K562 (cell line): Measurements from ENCODE around the gene MRPL40. TPM values are rescaled to one million over a fixed set of nuclear protein-coding genes. Genes with fewer than 3 reads are reported as not detected.

Experiments used
- CTCF ChIP-seq, 3 experiments: IDR thresholded peaks in 2 of 3; conservative IDR thresholded peaks in 1 of 3; 2 replicates each; pipeline ENCODE4 v1.5.1; 2011 to 2012; ENCODE audit warnings: low read length in 3 of 3, mild to moderate bottlenecking in 3 of 3, control low read depth in 2 of 3, improper control_type of control experiment in 1 of 3, inconsistent platforms in 1 of 3, low read depth in 1 of 3, mixed read lengths in 1 of 3, moderate library complexity in 1 of 3; ENCODE audit not compliant: insufficient read depth in 2 of 3
- ETV5 ChIP-seq: sonication (generic); formaldehyde crosslinking; IDR thresholded peaks from 2 replicates; pipeline ENCODE4 v1.4.0; 2020; ENCODE audit warnings: low read depth, mild to moderate bottlenecking, missing genetic modification reagents
- HOMEZ ChIP-seq: fragments of 250-450 bp; sonication (Bioruptor Pico); IDR thresholded peaks from 2 replicates; pipeline ENCODE4 v1.4.0; 2020; ENCODE audit warnings: mild to moderate bottlenecking, moderate library complexity
- PYGO2 ChIP-seq: fragments of 450-650 bp; IDR thresholded peaks from 2 replicates; pipeline ENCODE4 v1.6.1; 2016; ENCODE audit warnings: mild to moderate bottlenecking, missing genetic modification characterization, moderate library complexity, missing compliant biosample characterization
- SAFB2 ChIP-seq: fragments of 200-400 bp; formaldehyde crosslinking; IDR thresholded peaks from 2 replicates; pipeline ENCODE4 v1.6.1; 2018; ENCODE audit warnings: borderline replicate concordance, low read length, low read depth, moderate library complexity; ENCODE audit not compliant: severe bottlenecking
- THAP7 ChIP-seq: fragments of 250-450 bp; sonication (Bioruptor Pico); IDR thresholded peaks from 2 replicates; pipeline ENCODE4 v1.5.0; 2021
- TSHZ1 ChIP-seq: fragments of 250-450 bp; sonication (Bioruptor Pico); IDR thresholded peaks from 2 replicates; pipeline ENCODE4 v1.4.0; 2020; ENCODE audit warnings: mild to moderate bottlenecking, moderate library complexity
- ZBTB40 ChIP-seq, 2 experiments: fragments of 450-650 bp in 1 of 2; sonication (generic) in 1 of 2; formaldehyde crosslinking in 1 of 2; IDR thresholded peaks; 2 replicates each; pipeline versions ENCODE4 v1.7.1 to v1.9.0; 2016 to 2022; ENCODE audit warnings: inconsistent platforms in 1 of 2, mild to moderate bottlenecking in 1 of 2, missing genetic modification reagents in 1 of 2
- ZNF212 ChIP-seq: fragments of 450-650 bp; formaldehyde crosslinking; IDR thresholded peaks from 2 replicates; pipeline ENCODE4 v1.4.0; 2020; ENCODE audit warnings: mild to moderate bottlenecking
- polyA plus RNA-seq, 8 experiments: library from polyadenylated mRNA; depleted of rRNA in 4 of 8; stranded (reverse) in 5 of 8; unstranded in 3 of 8; fragments of >200 nt; fragmentation: Nextera tagmentation in 2 of 8; fragmentation: Illumina TruSeq in 1 of 8; extraction: Ambion mirVana in 2 of 8; extraction: Trizol in 1 of 8; gene quantifications; 2 replicates each; pipeline versions ENCODE4 v1.2.1 to v1.2.3, GENCODE V29; 2011 to 2014; ENCODE audit warnings: inconsistent platforms in 1 of 8, missing spikeins in 1 of 8
- total RNA-seq, 7 experiments: library from RNA; depleted of rRNA in 6 of 7; stranded (reverse); fragments of >200 nt in 6 of 7; fragmentation: Illumina TruSeq in 2 of 7; extraction: Trizol in 2 of 7; gene quantifications; 2 replicates each; pipeline versions ENCODE4 v1.2.1 to v1.2.3, GENCODE V29; 2011 to 2021; ENCODE audit warnings: low replicate concordance in 1 of 7

MRPL40 gene
- total and polyA plus RNA-seq, 9 of the 15 experiments (the other 6 are each of a cell fraction or from before 2014, with no cell fraction given), result 132 to 652 (median 208) TPM

- TF ChIP-seq TSHZ1 (CRISPR knock-in tag) (0 out of 2 replicates have a peak, but pooled peaks have one; percentile 10), THAP7 (CRISPR knock-in tag) (no peak), CTCF (IDR thresholded peaks at IDR 0.05 in 2 of 3, conservative IDR thresholded peaks at IDR 0.05 in 1 of 3; ENCODE audit: insufficient read depth in 2 of 3, low read depth in 1 of 3, low read length in 3 of 3) (0 out of 6 replicates have a peak, but pooled peaks of 1 of the 3 experiments have one; percentile 4), PYGO2 (tag) (no peak), SAFB2 (no peak), ZNF212 (CRISPR knock-in tag) (0 out of 2 replicates have a peak, but pooled peaks have one; percentile 48), ZBTB40 (IDR thresholded peaks at IDR 0.05) (no peak), ZBTB40 (CRISPR knock-in tag; IDR thresholded peaks at IDR 0.05) (no peak), ETV5 (no peak), HOMEZ (CRISPR knock-in tag) (peak; percentile 86; the same call in 1 of the 2 replicates)
Observed at GRCh38 chr22:19480173-19480568, 47.8 kb downstream of the MRPL40 start (continued).
